K562 (cell line): ENCODE measurements around the gene ACAP2. TPM values are rescaled to one million over a fixed set of nuclear protein-coding genes. Genes with fewer than 3 reads are reported as not detected.

Source experiments
- ATAC-seq: fragments of 200-7000 bp; cut with Tn5 transposase; 3 replicates; pipeline ENCODE4 v1.9.1; 2020; ENCODE audit warnings: moderate library complexity
- BruUV-seq: library from RNA; stranded (reverse); fragments of 400-500 nt; replicated peaks from 2 replicates; lab custom pipeline; 2021; lab: Mats Ljungman, UMichigan
- CTCF ChIA-PET: fragments of 300-600 bp; formaldehyde crosslinking; extraction: SDS; loops from one replicate; lab custom pipeline; 2021; ENCODE audit warnings: low intra/inter-chr PET ratio; lab: Yijun Ruan, JAX
- POLR2A ChIA-PET: fragments of 300-600, 350-650 bp; sonication (Branson Sonifier 250); formaldehyde crosslinking; extraction: SDS; loops from one replicate; lab custom pipeline; 2021; ENCODE audit warnings: antibody characterized with exemption, inconsistent platforms; lab: Yijun Ruan, JAX
- DNase-seq, 4 experiments: peaks; one replicate each; pipeline versions ENCODE4 v3.0.0 to v3.0.0-alpha.2; 2011 to 2018; ENCODE audit warnings: low spot score in 3 of 4, mixed read lengths in 3 of 4; ENCODE audit errors: extremely low read depth in 1 of 4
- FAIRE-seq: peaks from 2 replicates; lab custom pipeline; 2011; peaks lifted over from hg19 to GRCh38; lab: Jason Lieb, UNC
- H2AFZ ChIP-seq: 2 replicates; pipeline ENCODE4 v1.6.0; 2011; ENCODE audit warnings: low read depth, low read length, control low read depth, inconsistent platforms
- H3K27ac ChIP-seq: fragments of 200-600 bp; 3 replicates; pipeline ENCODE4 v1.8.0; 2011; ENCODE audit warnings: low read depth, mild to moderate bottlenecking, control low read depth, inconsistent platforms, low read length, moderate library complexity, mixed read lengths; ENCODE audit errors: extremely low read depth
- H3K27me3 ChIP-seq, 2 experiments: fragments of 300-600 bp in 1 of 2; 2 replicates in 1 of 2; 3 replicates in 1 of 2; pipeline versions ENCODE4 v1.6.0 to v1.8.0; 2011; ENCODE audit warnings: inconsistent platforms in 2 of 2, low read length in 2 of 2, mild to moderate bottlenecking in 1 of 2, mixed read lengths in 1 of 2, moderate library complexity in 1 of 2; ENCODE audit not compliant: control insufficient read depth in 2 of 2, insufficient read depth in 2 of 2
- H3K36me3 ChIP-seq: fragments of 300-600 bp; 3 replicates; pipeline ENCODE4 v1.8.0; 2011; ENCODE audit warnings: mild to moderate bottlenecking, low read length, inconsistent platforms; ENCODE audit not compliant: control insufficient read depth, insufficient read depth
- H3K4me1 ChIP-seq, 2 experiments: fragments of 200-600 bp in 1 of 2; replicated peaks in 1 of 2; 2 replicates in 1 of 2; 3 replicates in 1 of 2; pipeline versions ENCODE4 v1.5.1 to v1.8.0; 2011; ENCODE audit warnings: inconsistent platforms in 2 of 2, low read length in 2 of 2, mild to moderate bottlenecking in 1 of 2, mixed read lengths in 1 of 2, moderate library complexity in 1 of 2; ENCODE audit not compliant: control insufficient read depth in 2 of 2, insufficient read depth in 2 of 2
- H3K4me2 ChIP-seq: 2 replicates; pipeline ENCODE4 v1.6.1; 2011; ENCODE audit warnings: low read length, control low read depth, inconsistent platforms, mixed read lengths; ENCODE audit not compliant: insufficient read depth
- H3K4me3 ChIP-seq: fragments of 200-600 bp; sonication (generic), shearing (Covaris generic); 2 replicates; pipeline ENCODE4 v1.5.1; 2016; ENCODE audit warnings: control low read depth, inconsistent platforms
- H3K79me2 ChIP-seq: fragments of 200-600 bp; 3 replicates; pipeline ENCODE4 v1.8.0; 2011; ENCODE audit warnings: low read length, inconsistent platforms; ENCODE audit not compliant: control insufficient read depth, insufficient read depth
- H3K9ac ChIP-seq, 2 experiments: 2 replicates each; pipeline versions ENCODE4 v1.6.0 to v1.6.1; 2011; ENCODE audit warnings: low read depth in 2 of 2, low read length in 2 of 2, control low read depth in 1 of 2, inconsistent platforms in 1 of 2, mild to moderate bottlenecking in 1 of 2, mixed read lengths in 1 of 2; ENCODE audit not compliant: insufficient read depth in 1 of 2
- H3K9me1 ChIP-seq: one replicate; pipeline ENCODE4 v1.6.0; 2011; ENCODE audit warnings: inconsistent platforms, mild to moderate bottlenecking, low read length, moderate library complexity; ENCODE audit not compliant: control insufficient read depth, insufficient read depth
- H3K9me3 ChIP-seq: replicated peaks from 2 replicates; pipeline ENCODE4 v1.5.1; 2011; ENCODE audit warnings: low read depth, low read length, inconsistent platforms; ENCODE audit not compliant: control insufficient read depth, insufficient read depth
- H4K20me1 ChIP-seq: replicated peaks from 2 replicates; pipeline ENCODE4 v1.6.1; 2011; ENCODE audit warnings: low read length, inconsistent platforms, mixed read lengths; ENCODE audit not compliant: control insufficient read depth, insufficient read depth
- GTF2B ChIP-seq: IDR thresholded peaks from 2 replicates; pipeline ENCODE4 v1.6.1; 2011; ENCODE audit not compliant: insufficient read length; ENCODE audit errors: extremely low read depth
- HNRNPH1 ChIP-seq: fragments of 200-400 bp; formaldehyde crosslinking; optimal IDR thresholded peaks from 2 replicates; pipeline ENCODE3; 2017; ENCODE audit warnings: low read depth, mild to moderate bottlenecking, low read length, moderate library complexity
- KLF6 ChIP-seq: fragments of 250-450 bp; sonication (Bioruptor Pico); IDR thresholded peaks from 2 replicates; pipeline ENCODE4 v1.4.0; 2020; ENCODE audit warnings: mild to moderate bottlenecking, moderate library complexity, borderline replicate concordance
- LEF1 ChIP-seq: fragments of 450-650 bp; IDR thresholded peaks from 2 replicates; pipeline ENCODE4 v1.6.1; 2016; ENCODE audit warnings: mild to moderate bottlenecking
- MLX ChIP-seq, 2 experiments: fragments of 450-650 bp in 1 of 2; sonication (generic) in 1 of 2; formaldehyde crosslinking; conservative IDR thresholded peaks; 2 replicates each; pipeline versions ENCODE4 v1.4.0 to v1.8.1; 2020 to 2022; ENCODE audit warnings: mild to moderate bottlenecking in 1 of 2, missing genetic modification reagents in 1 of 2
- RFX5 ChIP-seq: IDR thresholded peaks from 2 replicates; pipeline ENCODE4 v1.6.1; 2011; ENCODE audit warnings: low read depth, mild to moderate bottlenecking, improper control_type of control experiment, low read length
- SRSF9 ChIP-seq: fragments of 200-400 bp; formaldehyde crosslinking; IDR thresholded peaks from 2 replicates; pipeline ENCODE4 v1.6.1; 2017; ENCODE audit warnings: low read depth, low read length, borderline replicate concordance
- ZC3H8 ChIP-seq: fragments of 450-650 bp; IDR thresholded peaks from 2 replicates; pipeline ENCODE4 v1.6.1; 2017
- ZNF121 ChIP-seq: sonication (generic); formaldehyde crosslinking; conservative IDR thresholded peaks from 2 replicates; pipeline ENCODE4 v1.8.0; 2022; ENCODE audit warnings: missing genetic modification reagents
- ZNF766 ChIP-seq: fragments of 200-800 bp; sonication (Bioruptor generic); conservative IDR thresholded peaks from 2 replicates; pipeline ENCODE4 v1.6.1; 2016; ENCODE audit warnings: missing genetic modification characterization, missing compliant biosample characterization
- WGBS: fragments of 100-300 bp; shearing (Covaris generic); methylation state at CpG from one replicate; pipeline ENCODE4 v1.1.6; 2016; ENCODE audit warnings: low coverage, mixed read lengths; ENCODE audit not compliant: insufficient coverage; ENCODE audit errors: missing lambda C conversion rate; 5-methylcytosine and 5-hydroxymethylcytosine counted together
- in situ Hi-C: fragments of 300-500 bp; cut with MboI; formaldehyde crosslinking; loops from 4 replicates; pipeline ENCODE4 v1.15.0; 2018; ENCODE audit warnings: inconsistent platforms, mixed read lengths
- intact Hi-C: fragments of 100-400 bp; cut with micrococcal nuclease; formaldehyde crosslinking; loops from 2 replicates; pipeline ENCODE4 v1.14.2; 2022
- polyA plus RNA-seq, 8 experiments: library from polyadenylated mRNA; depleted of rRNA in 4 of 8; stranded (reverse) in 5 of 8; unstranded in 3 of 8; fragments of >200 nt; fragmentation: Nextera tagmentation in 2 of 8; fragmentation: Illumina TruSeq in 1 of 8; extraction: Ambion mirVana in 2 of 8; extraction: Trizol in 1 of 8; gene quantifications; 2 replicates each; pipeline versions ENCODE4 v1.2.1 to v1.2.3, GENCODE V29; 2011 to 2014; ENCODE audit warnings: inconsistent platforms in 1 of 8, missing spikeins in 1 of 8
- total RNA-seq, 7 experiments: library from RNA; depleted of rRNA in 6 of 7; stranded (reverse); fragments of >200 nt in 6 of 7; fragmentation: Illumina TruSeq in 2 of 7; extraction: Trizol in 2 of 7; gene quantifications; 2 replicates each; pipeline versions ENCODE4 v1.2.1 to v1.2.3, GENCODE V29; 2011 to 2021; ENCODE audit warnings: low replicate concordance in 1 of 7
- TF ChIP-seq, protein P1 (sequence below): fragments of 150-350 bp; IDR thresholded peaks from 2 replicates; pipeline ENCODE4 v1.6.1; 2014; ENCODE audit warnings: low read depth, mild to moderate bottlenecking, low read length, borderline replicate concordance

Gene ACAP2
- total and polyA plus RNA-seq, 9 of the 15 experiments (the other 6 are each of a cell fraction or from before 2014, with no cell fraction given): 10.6 to 52.7 (median 34.4) TPM

DNA sequence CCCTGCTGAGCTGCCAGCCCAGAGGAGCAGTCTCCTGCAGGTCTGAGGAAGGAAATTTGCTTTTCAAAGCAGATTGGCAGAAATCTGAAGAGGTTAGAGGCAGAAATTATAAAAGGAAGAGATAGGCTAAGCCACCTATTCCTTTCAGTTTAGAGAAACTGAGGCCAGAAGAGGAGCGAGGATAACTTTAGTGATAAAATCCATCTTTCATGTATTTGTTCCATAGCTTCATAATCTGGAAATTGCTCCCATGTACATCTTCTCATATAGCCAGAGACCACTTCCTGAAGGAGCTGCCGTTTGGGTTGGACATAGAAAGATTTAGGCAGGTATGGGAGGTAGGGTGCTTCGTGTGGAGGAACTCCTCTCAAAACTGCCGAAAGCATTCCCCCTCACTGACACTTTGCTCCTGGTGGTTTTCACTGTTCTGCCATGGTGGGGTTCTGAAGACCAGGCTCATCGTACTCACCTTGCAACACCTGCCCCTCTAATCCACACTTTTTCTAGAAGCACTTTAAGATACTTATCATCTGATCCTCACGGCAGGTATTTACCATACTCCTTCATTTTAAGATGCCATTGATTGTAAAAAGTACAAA is 670 bp upstream of the ACAP2 start:
- TSS peak; percentile 74 for BruUV-seq
- H3K9me3 ChIP-seq: no peaks in the 10 kb centered on the region
- no peak for DNase-seq
- peak overlapping the region; percentile 73 for H3K4me2 ChIP-seq
- no peaks in the 10 kb centered on the region for H3K27me3 ChIP-seq
- ChIA-PET CTCF (no interaction called here), POLR2A (interaction anchor here (0.5 to 1.9 kb wide), 16 partner anchors 9 to 412 kb away, joined by 3 to 9 read pairs (median 4); no protein-coding TSS in a partner anchor)
- peak overlapping the region; percentile 56 for H3K27ac ChIP-seq
- peak overlapping the region; percentile 65 to 81 for H3K9ac ChIP-seq
- intact Hi-C loops: loop anchor here (2.0 to 10.0 kb wide), 2 partner anchors 81 to 173 kb away; partner anchors contain the start of gene XXYLT1
- in situ Hi-C loops: no loop called here
- no peaks in the 10 kb centered on the region for H3K9me1 ChIP-seq
- no peak for ATAC-seq
- peaks cover 20 to 21% of the 10 kb centered on the region in 2 experiments for H3K4me1 ChIP-seq
- peak overlapping the region; percentile 98 for H2AFZ ChIP-seq
- H3K79me2 ChIP-seq: peaks cover 43% of the 10 kb centered on the region
- no peak for FAIRE-seq
- peaks cover 4% of the 10 kb centered on the region; the same call in 1 of the 3 replicates for H3K36me3 ChIP-seq
- no peaks in the 10 kb centered on the region; the same call in 1 of the 2 replicates for H4K20me1 ChIP-seq
- 12% methylated on average over 6 of the region's 6 CpGs for WGBS
- peak overlapping the region; percentile 30 for H3K4me3 ChIP-seq
- TF ChIP-seq HNRNPH1: no peak
- TF ChIP-seq GTF2B: no peak
- TF ChIP-seq, protein P1, sequence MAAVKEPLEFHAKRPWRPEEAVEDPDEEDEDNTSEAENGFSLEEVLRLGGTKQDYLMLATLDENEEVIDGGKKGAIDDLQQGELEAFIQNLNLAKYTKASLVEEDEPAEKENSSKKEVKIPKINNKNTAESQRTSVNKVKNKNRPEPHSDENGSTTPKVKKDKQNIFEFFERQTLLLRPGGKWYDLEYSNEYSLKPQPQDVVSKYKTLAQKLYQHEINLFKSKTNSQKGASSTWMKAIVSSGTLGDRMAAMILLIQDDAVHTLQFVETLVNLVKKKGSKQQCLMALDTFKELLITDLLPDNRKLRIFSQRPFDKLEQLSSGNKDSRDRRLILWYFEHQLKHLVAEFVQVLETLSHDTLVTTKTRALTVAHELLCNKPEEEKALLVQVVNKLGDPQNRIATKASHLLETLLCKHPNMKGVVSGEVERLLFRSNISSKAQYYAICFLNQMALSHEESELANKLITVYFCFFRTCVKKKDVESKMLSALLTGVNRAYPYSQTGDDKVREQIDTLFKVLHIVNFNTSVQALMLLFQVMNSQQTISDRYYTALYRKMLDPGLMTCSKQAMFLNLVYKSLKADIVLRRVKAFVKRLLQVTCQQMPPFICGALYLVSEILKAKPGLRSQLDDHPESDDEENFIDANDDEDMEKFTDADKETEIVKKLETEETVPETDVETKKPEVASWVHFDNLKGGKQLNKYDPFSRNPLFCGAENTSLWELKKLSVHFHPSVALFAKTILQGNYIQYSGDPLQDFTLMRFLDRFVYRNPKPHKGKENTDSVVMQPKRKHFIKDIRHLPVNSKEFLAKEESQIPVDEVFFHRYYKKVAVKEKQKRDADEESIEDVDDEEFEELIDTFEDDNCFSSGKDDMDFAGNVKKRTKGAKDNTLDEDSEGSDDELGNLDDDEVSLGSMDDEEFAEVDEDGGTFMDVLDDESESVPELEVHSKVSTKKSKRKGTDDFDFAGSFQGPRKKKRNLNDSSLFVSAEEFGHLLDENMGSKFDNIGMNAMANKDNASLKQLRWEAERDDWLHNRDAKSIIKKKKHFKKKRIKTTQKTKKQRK: no peak
- TF ChIP-seq ZNF121 (CRISPR knock-in tag): no peak
- no peak for TF ChIP-seq SRSF9
- TF ChIP-seq LEF1: peak; percentile 11; the same call in 1 of the 2 replicates
- no peak for TF ChIP-seq RFX5
- 0 out of 2 replicates have a peak, but pooled peaks have one; percentile 40 for TF ChIP-seq KLF6 (CRISPR knock-in tag)
- TF ChIP-seq MLX (CRISPR knock-in tag; conservative IDR thresholded peaks at IDR 0.05): no peak
- TF ChIP-seq ZC3H8: no peak
- TF ChIP-seq ZNF766: no peak
